ENCODE data around the gene NLE1.
A peak's percentile ranks its signal among the peaks of the same experiment; 100 is the strongest.
"Not testable (repeated sequence)": the region's sequence is repeated elsewhere in the genome, so short reads cannot be mapped to it uniquely, and the experiment has no call there.

The NLE1 gene

GRCh38 chr17:35129154-35129972 is 12.7 kb downstream of the NLE1 start:
- no peak for DNase-seq (ENCODE audit: low read depth, low spot score)

GRCh38 chr17:35127751-35128514 is 14.2 kb downstream of the NLE1 start:
- DNase-seq (ENCODE audit: low read depth, low spot score), result no peak

- DNase-seq (ENCODE audit: low read depth, low spot score), result no peak
Measured at GRCh38 chr17:35121315-35121714, 20.8 kb downstream of the NLE1 start, which contains the start of gene FNDC8. TSS of gene FNDC8 (plus strand) at chr17:35121615. CDS start at chr17:35121694, 79 bp downstream.

GRCh38 chr17:35119370-35120165 is 22.5 kb downstream of the NLE1 start, which contains the start of gene RAD51D:
TSS of gene RAD51D (minus strand) at chr17:35119860. CDS start at chr17:35119613, 247 bp downstream.
- DNase-seq (ENCODE audit: low read depth, low spot score), result peak; percentile 92

- DNase-seq (ENCODE audit: low read depth, low spot score), result peak; percentile 56
Measured at GRCh38 chr17:35117984-35118383, 24.1 kb downstream of the NLE1 start.

- DNase-seq (ENCODE audit: low read depth, low spot score), result no peak
Measured at GRCh38 chr17:35116845-35117244, 25.3 kb downstream of the NLE1 start.

- not testable (repeated sequence) for DNase-seq (ENCODE audit: low read depth, low spot score)
Measured at GRCh38 chr17:35110791-35111190, 31.3 kb downstream of the NLE1 start.

GRCh38 chr17:35104844-35105450 is 37.2 kb downstream of the NLE1 start:
- no peak for DNase-seq (ENCODE audit: low read depth, low spot score)

GRCh38 chr17:35103271-35103670 is 38.8 kb downstream of the NLE1 start:
- DNase-seq (ENCODE audit: low read depth, low spot score), result peak; percentile 34

- no peak for DNase-seq (ENCODE audit: low read depth, low spot score)
Measured at GRCh38 chr17:35101725-35102124, 40.4 kb downstream of the NLE1 start.

- DNase-seq (ENCODE audit: low read depth, low spot score), result no peak
Measured at GRCh38 chr17:35101036-35101435, 41.1 kb downstream of the NLE1 start.

- DNase-seq (ENCODE audit: low read depth, low spot score), result no peak
Measured at GRCh38 chr17:35099908-35100307, 42.2 kb downstream of the NLE1 start.

- DNase-seq (ENCODE audit: low read depth, low spot score), result no peak
Measured at GRCh38 chr17:35097776-35098175, 44.3 kb downstream of the NLE1 start.

GRCh38 chr17:35095741-35096140 is 46.4 kb downstream of the NLE1 start:
- DNase-seq (ENCODE audit: low read depth, low spot score), result peak; percentile 41

- DNase-seq (ENCODE audit: low read depth, low spot score), result peak; percentile 77
Measured at GRCh38 chr17:35094902-35095301, 47.2 kb downstream of the NLE1 start.

- DNase-seq (ENCODE audit: low read depth, low spot score), result not testable (repeated sequence)
Measured at GRCh38 chr17:35090707-35091106, 51.4 kb downstream of the NLE1 start.

- DNase-seq (ENCODE audit: low read depth, low spot score), result no peak
Measured at GRCh38 chr17:35089586-35090296, 52.4 kb downstream of the NLE1 start.

GRCh38 chr17:35088881-35089585 is 53.1 kb downstream of the NLE1 start:
- peak; percentile 95 for DNase-seq (ENCODE audit: low read depth, low spot score)

GRCh38 chr17:35088356-35088880 is 53.7 kb downstream of the NLE1 start:
- peak; percentile 75 for DNase-seq (ENCODE audit: low read depth, low spot score)
